Sigmoid colon (tissue), 4 donors: ENCODE results near the gene GPA33.

Source experiments
- EP300 ChIP-seq, 4 donors: sonication (generic); formaldehyde crosslinking; IDR thresholded peaks; one replicate each; pipeline ENCODE4 v1.6.1; 2017; ENCODE audit warnings: antibody characterized with exemption in 4 of 4
- POLR2A ChIP-seq, 2 donors: fragments of 450-650 bp; IDR thresholded peaks; one replicate each; pipeline ENCODE4 v1.6.1; 2016; ENCODE audit warnings: antibody characterized with exemption in 2 of 2, mild to moderate bottlenecking in 2 of 2, moderate library complexity in 2 of 2
- POLR2AphosphoS5 ChIP-seq, 4 donors: sonication (generic); formaldehyde crosslinking; IDR thresholded peaks; one replicate each; pipeline ENCODE4 v1.6.1; 2017; ENCODE audit warnings: antibody characterized with exemption in 4 of 4
- TF ChIP-seq, protein P1 (sequence below), 4 experiments: fragments of 450-650 bp in 3 of 4; fragments of 200-600 bp in 1 of 4; IDR thresholded peaks; one replicate each; pipeline ENCODE4 v1.5.1; 2016 to 2019; ENCODE audit warnings: antibody characterized with exemption in 4 of 4, mild to moderate bottlenecking in 3 of 4, moderate library complexity in 2 of 4

DNA sequence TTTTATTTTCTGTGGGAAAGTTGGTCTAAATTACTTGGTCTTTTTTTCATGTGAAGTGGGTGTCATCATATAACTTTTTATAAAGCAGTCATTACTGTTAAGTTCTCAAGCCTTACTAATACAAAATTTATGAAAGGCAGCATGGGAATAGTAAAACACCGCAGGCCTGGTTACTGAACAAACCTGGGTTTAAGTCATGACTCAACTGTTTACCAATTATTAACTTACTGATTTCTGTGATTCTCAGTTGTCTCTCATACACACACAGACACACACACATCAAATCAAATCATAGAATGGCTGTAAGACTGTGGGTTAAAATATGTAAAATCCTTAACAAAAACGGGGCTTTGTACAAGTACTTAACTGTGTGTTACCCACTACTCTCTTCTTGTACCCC is 86.5 kb downstream of the GPA33 start:
- no peak for TF ChIP-seq EP300 (IDR thresholded peaks at IDR 0.05)
- no peak for TF ChIP-seq POLR2A (IDR thresholded peaks at IDR 0.05)
- TF ChIP-seq, protein P1, sequence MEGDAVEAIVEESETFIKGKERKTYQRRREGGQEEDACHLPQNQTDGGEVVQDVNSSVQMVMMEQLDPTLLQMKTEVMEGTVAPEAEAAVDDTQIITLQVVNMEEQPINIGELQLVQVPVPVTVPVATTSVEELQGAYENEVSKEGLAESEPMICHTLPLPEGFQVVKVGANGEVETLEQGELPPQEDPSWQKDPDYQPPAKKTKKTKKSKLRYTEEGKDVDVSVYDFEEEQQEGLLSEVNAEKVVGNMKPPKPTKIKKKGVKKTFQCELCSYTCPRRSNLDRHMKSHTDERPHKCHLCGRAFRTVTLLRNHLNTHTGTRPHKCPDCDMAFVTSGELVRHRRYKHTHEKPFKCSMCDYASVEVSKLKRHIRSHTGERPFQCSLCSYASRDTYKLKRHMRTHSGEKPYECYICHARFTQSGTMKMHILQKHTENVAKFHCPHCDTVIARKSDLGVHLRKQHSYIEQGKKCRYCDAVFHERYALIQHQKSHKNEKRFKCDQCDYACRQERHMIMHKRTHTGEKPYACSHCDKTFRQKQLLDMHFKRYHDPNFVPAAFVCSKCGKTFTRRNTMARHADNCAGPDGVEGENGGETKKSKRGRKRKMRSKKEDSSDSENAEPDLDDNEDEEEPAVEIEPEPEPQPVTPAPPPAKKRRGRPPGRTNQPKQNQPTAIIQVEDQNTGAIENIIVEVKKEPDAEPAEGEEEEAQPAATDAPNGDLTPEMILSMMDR (IDR thresholded peaks at IDR 0.05): no peak
- no peak for TF ChIP-seq POLR2AphosphoS5 (IDR thresholded peaks at IDR 0.05)
